Caco-2 (cell line): Measurements from ENCODE around the gene SLC10A7. TPM values are rescaled to one million over a fixed set of nuclear protein-coding genes. Genes with fewer than 3 reads are reported as not detected.

Experiments used
- BruUV-seq: library from RNA; stranded (reverse); fragments of 400-500 nt; replicated peaks from 2 replicates; lab custom pipeline; 2021; lab: Mats Ljungman, UMichigan
- CTCF ChIA-PET: fragments of 300-600 bp; sonication (Branson Sonifier 250); formaldehyde crosslinking; loops from one replicate; lab custom pipeline; 2022; ENCODE audit warnings: antibody characterized with exemption; lab: Charles Lee
- POLR2A ChIA-PET: fragments of 300-600 bp; sonication (Branson Sonifier 250); formaldehyde crosslinking; loops from one replicate; lab custom pipeline; 2022; ENCODE audit warnings: antibody characterized with exemption; lab: Charles Lee
- DNase-seq, 2 experiments: peaks; one replicate each; pipeline versions ENCODE4 v3.0.0 to v3.0.0-alpha.2; 2020 to 2022
- H3K27me3 ChIP-seq: replicated peaks from 2 replicates; pipeline ENCODE4 v1.6.0; 2011; ENCODE audit warnings: low read length; ENCODE audit not compliant: control insufficient read depth, insufficient read depth
- H3K36me3 ChIP-seq: 2 replicates; pipeline ENCODE4 v1.5.1; 2011; ENCODE audit warnings: low read length; ENCODE audit not compliant: control insufficient read depth, insufficient read depth
- H3K4me1 ChIP-seq: fragments of 250-450 bp; sonication (Bioruptor Pico); 2 replicates; pipeline ENCODE4 v1.5.1; 2020; ENCODE audit warnings: mild to moderate bottlenecking
- H3K4me3 ChIP-seq: 2 replicates; pipeline ENCODE4 v1.5.1; 2011; ENCODE audit warnings: low read depth, mild to moderate bottlenecking, control low read depth, low read length
- H3K9me3 ChIP-seq: fragments of 250-450 bp; sonication (Bioruptor Pico); 2 replicates; pipeline ENCODE4 v1.5.1; 2020; ENCODE audit warnings: mild to moderate bottlenecking, moderate library complexity
- H3K27ac Mint-ChIP-seq: one replicate; pipeline ENCODE4 v1.8.0; 2022; ENCODE audit warnings: mixed read lengths; ENCODE audit not compliant: unreplicated experiment
- H3K27me3 Mint-ChIP-seq: one replicate; pipeline ENCODE4 v1.8.0; 2022; ENCODE audit warnings: mixed read lengths; ENCODE audit not compliant: insufficient read depth, unreplicated experiment
- H3K36me3 Mint-ChIP-seq: one replicate; pipeline ENCODE4 v1.8.0; 2022; ENCODE audit warnings: mild to moderate bottlenecking, mixed read lengths; ENCODE audit not compliant: insufficient read depth, unreplicated experiment
- H3K4me1 Mint-ChIP-seq: one replicate; pipeline ENCODE4 v1.8.0; 2022; ENCODE audit warnings: low read depth, mixed read lengths; ENCODE audit not compliant: unreplicated experiment
- H3K4me3 Mint-ChIP-seq: one replicate; pipeline ENCODE4 v1.8.0; 2022; ENCODE audit warnings: mild to moderate bottlenecking, moderate library complexity, mixed read lengths; ENCODE audit not compliant: unreplicated experiment
- H3K9me3 Mint-ChIP-seq: one replicate; pipeline ENCODE4 v1.8.0; 2022; ENCODE audit warnings: mixed read lengths; ENCODE audit not compliant: unreplicated experiment
- CTCF ChIP-seq, 2 experiments: fragments of 200-600 bp in 1 of 2; IDR thresholded peaks; 1 replicate in 1 of 2; 2 replicates in 1 of 2; pipeline versions ENCODE4 v1.5.1 to v1.8.0; 2011 to 2022; ENCODE audit warnings: antibody characterized with exemption in 1 of 2, control low read depth in 1 of 2, inconsistent platforms in 1 of 2, low read depth in 1 of 2, low read length in 1 of 2, mild to moderate bottlenecking in 1 of 2, moderate library complexity in 1 of 2; ENCODE audit not compliant: insufficient read depth in 1 of 2, severe bottlenecking in 1 of 2, unreplicated experiment in 1 of 2
- intact Hi-C: fragments of 100-400 bp; cut with micrococcal nuclease; formaldehyde crosslinking; loops from one replicate; pipeline ENCODE4 v1.10.0; 2022; ENCODE audit not compliant: unreplicated experiment
- total RNA-seq: library from RNA; stranded (reverse); gene quantifications from 2 replicates; pipeline ENCODE4 v1.2.3, GENCODE V29; 2022

The SLC10A7 gene
- total RNA-seq, 1 experiment from 2014 or later, result 12.1 TPM

- intact Hi-C loops, result loop anchor here (1.0 kb wide), 1 partner anchor 26 kb away; the partner anchor contains the start of gene SLC10A7
- H3K9me3 Mint-ChIP-seq, result no peaks in the 10 kb centered on the region
- H3K36me3 Mint-ChIP-seq, result no peaks in the 10 kb centered on the region
- Histone ChIP-seq H3K4me1 (peaks cover 8% of the 10 kb centered on the region; the same call in 1 of the 2 replicates), H3K36me3 (no peaks in the 10 kb centered on the region), H3K9me3 (no peaks in the 10 kb centered on the region), H3K27me3 (no peaks in the 10 kb centered on the region), H3K4me3 (no peak overlapping the region)
- no peaks in the 10 kb centered on the region for H3K27me3 Mint-ChIP-seq
- ChIA-PET CTCF (no interaction called here), POLR2A (interaction anchor here (0.6 kb wide), 1 partner anchor 15 kb away, joined by 5 read pairs; no protein-coding TSS in a partner anchor)
- H3K27ac Mint-ChIP-seq, result no peak overlapping the region
- H3K4me1 Mint-ChIP-seq, result peaks cover 20% of the 10 kb centered on the region
- no TSS peak for BruUV-seq
- DNase-seq, result peak in 1 of 2 experiments; percentile 3
- no peak overlapping the region for H3K4me3 Mint-ChIP-seq
- no peak for TF ChIP-seq CTCF (IDR thresholded peaks at IDR 0.05; ENCODE audit: insufficient read depth in 1 of 2, low read depth in 1 of 2, low read length in 1 of 2, severe bottlenecking in 1 of 2, unreplicated experiment in 1 of 2)
These were observed 26.5 kb downstream of the SLC10A7 start for GRCh38 chr4:146495269-146495668.

- no peak for TF ChIP-seq CTCF (IDR thresholded peaks at IDR 0.05; ENCODE audit: insufficient read depth in 1 of 2, low read depth in 1 of 2, low read length in 1 of 2, severe bottlenecking in 1 of 2, unreplicated experiment in 1 of 2)
- Mint-ChIP-seq H3K4me1 (peaks cover 20% of the 10 kb centered on the region), H3K27me3 (no peaks in the 10 kb centered on the region), H3K27ac (no peak overlapping the region), H3K36me3 (no peaks in the 10 kb centered on the region), H3K4me3 (no peak overlapping the region), H3K9me3 (no peaks in the 10 kb centered on the region)
- CTCF ChIA-PET, result no interaction called here
- Histone ChIP-seq H3K27me3 (no peaks in the 10 kb centered on the region), H3K36me3 (no peaks in the 10 kb centered on the region), H3K9me3 (no peaks in the 10 kb centered on the region), H3K4me3 (no peak overlapping the region), H3K4me1 (peaks cover 8% of the 10 kb centered on the region; the same call in 1 of the 2 replicates)
- POLR2A ChIA-PET, result no interaction called here
- intact Hi-C loops, result no loop called here
- DNase-seq, result no peak
- BruUV-seq, result no TSS peak
These were observed 27.6 kb downstream of the SLC10A7 start for GRCh38 chr4:146494143-146494542.

GRCh38 chr4:146490106-146490505 is 31.6 kb downstream of the SLC10A7 start:
- Histone ChIP-seq H3K4me3 (no peak overlapping the region), H3K27me3 (no peaks in the 10 kb centered on the region), H3K9me3 (no peaks in the 10 kb centered on the region), H3K36me3 (no peaks in the 10 kb centered on the region), H3K4me1 (peaks cover 8% of the 10 kb centered on the region; the same call in 1 of the 2 replicates)
- H3K9me3 Mint-ChIP-seq, result no peaks in the 10 kb centered on the region
- DNase-seq, result no peak
- ChIA-PET CTCF (no interaction called here), POLR2A (no interaction called here)
- no peak overlapping the region for H3K27ac Mint-ChIP-seq
- intact Hi-C loops, result no loop called here
- no peak overlapping the region for H3K4me3 Mint-ChIP-seq
- BruUV-seq, result no TSS peak
- TF ChIP-seq CTCF (IDR thresholded peaks at IDR 0.05; ENCODE audit: insufficient read depth in 1 of 2, low read depth in 1 of 2, low read length in 1 of 2, severe bottlenecking in 1 of 2, unreplicated experiment in 1 of 2), result no peak
- H3K4me1 Mint-ChIP-seq, result peaks cover 11% of the 10 kb centered on the region
- no peaks in the 10 kb centered on the region for H3K36me3 Mint-ChIP-seq
- H3K27me3 Mint-ChIP-seq, result no peaks in the 10 kb centered on the region
